Parathyroid adenoma (tissue), 2 donors: ENCODE results near the gene STK11.

ENCODE experiments used
- H2AFZ ChIP-seq: fragments of 300-600 bp; sonication (generic); one replicate; pipeline ENCODE4 v1.7.0; 2017; ENCODE audit warnings: antibody characterized with exemption, mild to moderate bottlenecking
- H3K27ac ChIP-seq: fragments of 300-600 bp; sonication (generic); one replicate; pipeline ENCODE4 v1.7.0; 2017
- H3K27me3 ChIP-seq: fragments of 300-600 bp; sonication (generic); one replicate; pipeline ENCODE4 v1.7.0; 2017; ENCODE audit warnings: low read length; ENCODE audit not compliant: control insufficient read depth, insufficient read depth
- H3K36me3 ChIP-seq: fragments of 300-600 bp; sonication (generic); one replicate; pipeline ENCODE4 v1.7.0; 2017; ENCODE audit warnings: low read length; ENCODE audit not compliant: control insufficient read depth, insufficient read depth
- H3K4me1 ChIP-seq: fragments of 300-600 bp; sonication (generic); one replicate; pipeline ENCODE4 v1.7.0; 2017; ENCODE audit warnings: control low read depth
- H3K4me2 ChIP-seq: fragments of 300-600 bp; sonication (generic); one replicate; pipeline ENCODE4 v1.7.0; 2017; ENCODE audit warnings: low read length
- H3K4me3 ChIP-seq: fragments of 300-600 bp; sonication (generic); one replicate; pipeline ENCODE4 v1.7.0; 2017; ENCODE audit warnings: low read depth, low read length
- H3K79me2 ChIP-seq: fragments of 300-600 bp; sonication (generic); one replicate; pipeline ENCODE4 v1.7.0; 2017; ENCODE audit warnings: control low read depth
- H3K9ac ChIP-seq: fragments of 300-600 bp; sonication (generic); one replicate; pipeline ENCODE4 v1.7.0; 2017; ENCODE audit warnings: mild to moderate bottlenecking
- H3K9me3 ChIP-seq: fragments of 300-600 bp; sonication (generic); one replicate; pipeline ENCODE4 v1.7.0; 2017; ENCODE audit warnings: low read length; ENCODE audit not compliant: control insufficient read depth
- TF ChIP-seq, protein P1 (sequence below): fragments of 300-600 bp; sonication (generic); IDR thresholded peaks from one replicate; pipeline ENCODE4 v1.7.0; 2017; ENCODE audit warnings: antibody characterized with exemption, mild to moderate bottlenecking
- donor health status: primary hyperparathyroidism.

STK11 gene

GRCh38 chr19:1267477-1268225 lies 62.1 kb downstream of the STK11 start:
- peaks cover 54% of the 10 kb centered on the region for H3K4me1 ChIP-seq

DNA sequence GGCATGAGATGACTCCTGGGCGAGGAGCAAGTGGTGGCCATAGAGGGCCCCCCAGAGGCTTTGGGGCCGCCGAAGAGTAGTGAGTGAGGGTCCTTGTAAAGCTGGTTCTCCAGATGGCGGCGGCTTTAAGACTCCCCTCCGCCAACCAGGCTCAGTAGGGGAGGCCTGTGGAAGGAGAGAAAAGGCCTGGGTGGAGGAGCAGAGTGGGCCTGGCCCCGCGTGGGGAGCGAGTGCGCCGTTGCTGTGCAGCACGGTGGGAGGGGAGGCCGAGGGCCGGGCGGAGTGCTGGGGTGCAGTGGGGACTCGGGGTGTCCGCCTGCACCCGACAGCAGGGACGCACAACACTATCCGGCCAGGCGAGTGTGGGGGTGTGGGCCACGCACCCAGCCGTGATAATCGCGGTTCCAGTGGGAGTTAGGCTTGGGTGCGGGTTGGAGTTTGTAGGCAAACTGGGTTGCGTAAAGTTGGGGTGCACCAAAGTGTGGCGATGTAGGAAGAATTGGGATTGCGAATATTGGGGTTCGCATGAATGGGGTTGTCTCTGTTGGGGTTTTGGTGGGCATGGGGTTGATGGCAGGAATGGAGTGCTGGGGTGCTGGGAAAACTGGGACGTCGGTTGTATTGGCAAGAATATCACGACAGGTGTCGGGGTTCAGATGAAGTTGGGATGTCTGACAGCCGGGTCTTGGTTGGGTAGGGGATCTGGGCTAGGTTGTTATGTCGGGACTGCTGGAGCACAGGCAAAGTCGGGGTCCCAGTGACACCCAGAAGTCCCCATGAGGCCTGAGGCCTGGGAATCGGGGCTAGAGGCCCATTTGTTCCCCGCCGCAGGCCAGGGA lies 62.9 kb downstream of the STK11 start:
- H2AFZ ChIP-seq, result peak overlapping the region; percentile 40
- peaks cover 48% of the 10 kb centered on the region for H3K4me1 ChIP-seq
- peaks cover 30% of the 10 kb centered on the region for H3K79me2 ChIP-seq
- peak overlapping the region; percentile 90 for H3K27ac ChIP-seq
- H3K27me3 ChIP-seq, result no peaks in the 10 kb centered on the region
- no peak overlapping the region for H3K9ac ChIP-seq
- H3K4me2 ChIP-seq, result peak overlapping the region; percentile 36
- no peaks in the 10 kb centered on the region for H3K9me3 ChIP-seq
- H3K36me3 ChIP-seq, result no peaks in the 10 kb centered on the region
- TF ChIP-seq, protein P1, sequence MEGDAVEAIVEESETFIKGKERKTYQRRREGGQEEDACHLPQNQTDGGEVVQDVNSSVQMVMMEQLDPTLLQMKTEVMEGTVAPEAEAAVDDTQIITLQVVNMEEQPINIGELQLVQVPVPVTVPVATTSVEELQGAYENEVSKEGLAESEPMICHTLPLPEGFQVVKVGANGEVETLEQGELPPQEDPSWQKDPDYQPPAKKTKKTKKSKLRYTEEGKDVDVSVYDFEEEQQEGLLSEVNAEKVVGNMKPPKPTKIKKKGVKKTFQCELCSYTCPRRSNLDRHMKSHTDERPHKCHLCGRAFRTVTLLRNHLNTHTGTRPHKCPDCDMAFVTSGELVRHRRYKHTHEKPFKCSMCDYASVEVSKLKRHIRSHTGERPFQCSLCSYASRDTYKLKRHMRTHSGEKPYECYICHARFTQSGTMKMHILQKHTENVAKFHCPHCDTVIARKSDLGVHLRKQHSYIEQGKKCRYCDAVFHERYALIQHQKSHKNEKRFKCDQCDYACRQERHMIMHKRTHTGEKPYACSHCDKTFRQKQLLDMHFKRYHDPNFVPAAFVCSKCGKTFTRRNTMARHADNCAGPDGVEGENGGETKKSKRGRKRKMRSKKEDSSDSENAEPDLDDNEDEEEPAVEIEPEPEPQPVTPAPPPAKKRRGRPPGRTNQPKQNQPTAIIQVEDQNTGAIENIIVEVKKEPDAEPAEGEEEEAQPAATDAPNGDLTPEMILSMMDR, result no peak
- H3K4me3 ChIP-seq, result no peak overlapping the region

More at GRCh38 chr19:1267477-1268225, 62.1 kb downstream of the STK11 start:
- peak overlapping the region; percentile 27 for H3K4me3 ChIP-seq
- H3K79me2 ChIP-seq, result peaks cover 25% of the 10 kb centered on the region
- H3K27ac ChIP-seq, result no peak overlapping the region
- no peak overlapping the region for H2AFZ ChIP-seq
- TF ChIP-seq, protein P1, result no peak
- H3K4me2 ChIP-seq, result peak overlapping the region; percentile 87
- H3K36me3 ChIP-seq, result no peaks in the 10 kb centered on the region
- H3K9ac ChIP-seq, result no peak overlapping the region
- no peaks in the 10 kb centered on the region for H3K27me3 ChIP-seq
- H3K9me3 ChIP-seq, result no peaks in the 10 kb centered on the region

- H3K79me2 ChIP-seq, result peaks cover 33% of the 10 kb centered on the region
- H3K36me3 ChIP-seq, result no peaks in the 10 kb centered on the region
- peaks cover 45% of the 10 kb centered on the region for H3K4me1 ChIP-seq
Observed at GRCh38 chr19:1269065-1269477, 63.5 kb downstream of the STK11 start, which contains the start of gene CIRBP. Gene CIRBP, plus strand, starts transcription at chr19:1269332. Its CDS starts 1,602 bp downstream, at chr19:1270934.

GRCh38 chr19:1269478-1270212 lies 64.1 kb downstream of the STK11 start:
- peak overlapping the region; percentile 32 for H3K9ac ChIP-seq
- TF ChIP-seq, protein P1, result peak; percentile 16
- peak overlapping the region; percentile 90 for H3K27ac ChIP-seq
- peaks cover 34% of the 10 kb centered on the region for H3K79me2 ChIP-seq
- no peaks in the 10 kb centered on the region for H3K36me3 ChIP-seq
- H3K4me2 ChIP-seq, result peak overlapping the region; percentile 99
- H3K4me1 ChIP-seq, result peaks cover 47% of the 10 kb centered on the region
- peak overlapping the region; percentile 96 for H3K4me3 ChIP-seq
- no peak overlapping the region for H2AFZ ChIP-seq
- no peaks in the 10 kb centered on the region for H3K9me3 ChIP-seq
- no peaks in the 10 kb centered on the region for H3K27me3 ChIP-seq

More at GRCh38 chr19:1269065-1269477, 63.5 kb downstream of the STK11 start, which contains the start of gene CIRBP:
- Histone ChIP-seq H2AFZ (peak within 1 kb of the TSS; percentile 40), H3K27me3 (no peaks in the 10 kb centered on the region), H3K27ac (peak within 1 kb of the TSS; percentile 90), H3K9ac (peak within 1 kb of the TSS; percentile 32), H3K4me2 (peak within 1 kb of the TSS; percentile 99), H3K4me3 (peak within 1 kb of the TSS; percentile 96), H3K9me3 (no peaks in the 10 kb centered on the region)
- TF ChIP-seq, protein P1, result no peak
